Gastrocnemius medialis (tissue), 4 donors: ENCODE data around the gene RTN4RL1.
"Not testable (repeated sequence)": the region's sequence is repeated elsewhere in the genome, so short reads cannot be mapped to it uniquely, and the experiment has no call there.

Source experiments
- CTCF ChIP-seq, 5 experiments: fragments of 450-650 bp in 3 of 5; fragments of 200-600 bp in 2 of 5; sonication (generic) in 2 of 5; IDR thresholded peaks in 4 of 5; conservative IDR thresholded peaks in 1 of 5; 1 replicate in 4 of 5; 2 replicates in 1 of 5; pipeline ENCODE4 v1.5.1; 2016 to 2019; ENCODE audit warnings: antibody characterized with exemption in 5 of 5, mild to moderate bottlenecking in 3 of 5, moderate library complexity in 3 of 5
- POLR2A ChIP-seq, 2 donors: fragments of 450-650 bp; IDR thresholded peaks; one replicate each; pipeline ENCODE4 v1.6.1; 2017; ENCODE audit warnings: antibody characterized with exemption in 2 of 2, mild to moderate bottlenecking in 2 of 2, moderate library complexity in 2 of 2

GRCh38 chr17:1895479-1895878, 129.7 kb downstream of the RTN4RL1 start:
- not testable (repeated sequence) for TF ChIP-seq CTCF (IDR thresholded peaks at IDR 0.05 in 4 of 5, conservative IDR thresholded peaks at IDR 0.05 in 1 of 5); POLR2A (IDR thresholded peaks at IDR 0.05)
